Omental fat pad (tissue), 4 donors: ENCODE measurements around the gene REXO1. TPM values are rescaled to one million over a fixed set of nuclear protein-coding genes. Genes with fewer than 3 reads are reported as not detected.

ENCODE experiments used
- ATAC-seq: fragments of 150-250 bp; one replicate; pipeline ENCODE4 v1.9.1; 2016; ENCODE audit warnings: mild to moderate bottlenecking, moderate library complexity; ENCODE audit not compliant: low FRiP score
- DNase-seq: peaks from one replicate; pipeline ENCODE4 v3.0.0-alpha.2; 2019; ENCODE audit warnings: low spot score
- total RNA-seq, 4 donors: library from RNA; depleted of rRNA; stranded (reverse); fragments of >200 nt; gene quantifications; one replicate each; pipeline ENCODE4 v1.1.0, GENCODE V29; 2016
- TF ChIP-seq, protein P1 (sequence below), 3 donors: fragments of 450-650 bp; IDR thresholded peaks; one replicate each; pipeline ENCODE4 v1.5.1; 2016 to 2017; ENCODE audit warnings: antibody characterized with exemption in 3 of 3, mild to moderate bottlenecking in 3 of 3, moderate library complexity in 2 of 3

The REXO1 gene
- total RNA-seq, 4 donors from 2014 or later, result 17.0 to 31.3 (median 19.6) TPM

GRCh38 chr19:1873524-1874473, 25.5 kb upstream of the REXO1 start:
- no peak for ATAC-seq
- DNase-seq, result no peak
- TF ChIP-seq, protein P1, sequence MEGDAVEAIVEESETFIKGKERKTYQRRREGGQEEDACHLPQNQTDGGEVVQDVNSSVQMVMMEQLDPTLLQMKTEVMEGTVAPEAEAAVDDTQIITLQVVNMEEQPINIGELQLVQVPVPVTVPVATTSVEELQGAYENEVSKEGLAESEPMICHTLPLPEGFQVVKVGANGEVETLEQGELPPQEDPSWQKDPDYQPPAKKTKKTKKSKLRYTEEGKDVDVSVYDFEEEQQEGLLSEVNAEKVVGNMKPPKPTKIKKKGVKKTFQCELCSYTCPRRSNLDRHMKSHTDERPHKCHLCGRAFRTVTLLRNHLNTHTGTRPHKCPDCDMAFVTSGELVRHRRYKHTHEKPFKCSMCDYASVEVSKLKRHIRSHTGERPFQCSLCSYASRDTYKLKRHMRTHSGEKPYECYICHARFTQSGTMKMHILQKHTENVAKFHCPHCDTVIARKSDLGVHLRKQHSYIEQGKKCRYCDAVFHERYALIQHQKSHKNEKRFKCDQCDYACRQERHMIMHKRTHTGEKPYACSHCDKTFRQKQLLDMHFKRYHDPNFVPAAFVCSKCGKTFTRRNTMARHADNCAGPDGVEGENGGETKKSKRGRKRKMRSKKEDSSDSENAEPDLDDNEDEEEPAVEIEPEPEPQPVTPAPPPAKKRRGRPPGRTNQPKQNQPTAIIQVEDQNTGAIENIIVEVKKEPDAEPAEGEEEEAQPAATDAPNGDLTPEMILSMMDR (IDR thresholded peaks at IDR 0.05), result no peak

GRCh38 chr19:1872807-1873523, 24.7 kb upstream of the REXO1 start:
- TF ChIP-seq, protein P1 (IDR thresholded peaks at IDR 0.05), result no peak
- ATAC-seq, result no peak
- no peak for DNase-seq

GRCh38 chr19:1871630-1872029, 23.3 kb upstream of the REXO1 start:
- DNase-seq, result no peak
- ATAC-seq, result no peak
- TF ChIP-seq, protein P1 (IDR thresholded peaks at IDR 0.05), result no peak

GRCh38 chr19:1871140-1871597, 22.9 kb upstream of the REXO1 start:
- DNase-seq (no peak), ATAC-seq (no peak)
- TF ChIP-seq, protein P1 (IDR thresholded peaks at IDR 0.05), result no peak

DNA sequence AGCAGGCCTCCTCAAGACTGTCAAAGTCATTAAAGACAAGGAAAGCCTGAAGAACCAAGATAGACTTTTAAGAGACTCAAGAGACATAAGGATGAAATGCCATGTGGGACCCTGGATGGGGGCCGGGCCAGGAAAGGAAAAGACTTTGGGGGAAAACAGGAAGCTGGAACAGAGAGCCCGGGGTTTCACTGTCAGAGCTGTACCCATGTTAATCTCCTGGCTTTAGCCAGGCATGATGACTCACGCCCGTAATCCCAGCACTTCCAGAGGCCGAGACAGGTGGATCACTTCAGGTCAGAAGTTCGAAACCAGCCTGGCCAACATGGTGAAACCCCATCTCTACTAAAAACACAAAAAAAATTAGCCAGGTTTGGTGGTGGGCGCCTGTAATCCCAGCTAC, 20.7 kb upstream of the REXO1 start:
- TF ChIP-seq, protein P1 (IDR thresholded peaks at IDR 0.05), result no peak
- DNase-seq, result no peak
- no peak for ATAC-seq

GRCh38 chr19:1867349-1867724, 19.1 kb upstream of the REXO1 start:
- TF ChIP-seq, protein P1 (IDR thresholded peaks at IDR 0.05), result no peak
- DNase-seq, result no peak
- ATAC-seq, result no peak
